RWPE2 (cell line): Measurements from ENCODE around the gene SHKBP1.

Experiments
- ATAC-seq: fragments of 200-7000 bp; cut with Tn5 transposase; 3 replicates; pipeline ENCODE4 v1.9.1; 2021; ENCODE audit warnings: low read depth
- DNase-seq: peaks from one replicate; pipeline ENCODE4 v3.0.0-alpha.2; 2020; ENCODE audit warnings: low spot score
- H3K27ac ChIP-seq: fragments of 450-650 bp; 2 replicates; pipeline ENCODE4 v1.5.1; 2017; ENCODE audit warnings: mild to moderate bottlenecking; ENCODE audit not compliant: poor library complexity, severe bottlenecking
- H3K27me3 ChIP-seq: fragments of 250-450 bp; sonication (Bioruptor Pico); 2 replicates; pipeline ENCODE4 v1.5.1; 2021; ENCODE audit warnings: mild to moderate bottlenecking, moderate library complexity; ENCODE audit not compliant: insufficient read depth, poor library complexity, severe bottlenecking
- H3K36me3 ChIP-seq: fragments of 250-450 bp; sonication (Bioruptor Pico); 2 replicates; pipeline ENCODE4 v1.5.1; 2020; ENCODE audit warnings: low read depth, mild to moderate bottlenecking, moderate library complexity
- H3K4me1 ChIP-seq: fragments of 250-450 bp; sonication (Bioruptor Pico); 2 replicates; pipeline ENCODE4 v1.5.1; 2021; ENCODE audit warnings: mild to moderate bottlenecking, moderate library complexity; ENCODE audit not compliant: insufficient read depth, poor library complexity, severe bottlenecking
- H3K4me3 ChIP-seq: fragments of 250-450 bp; sonication (Bioruptor Pico); 2 replicates; pipeline ENCODE4 v1.5.1; 2021; ENCODE audit warnings: mild to moderate bottlenecking, moderate library complexity; ENCODE audit not compliant: severe bottlenecking
- H3K9me3 ChIP-seq: fragments of 250-450 bp; sonication (Bioruptor Pico); 2 replicates; pipeline ENCODE4 v1.5.1; 2021; ENCODE audit warnings: mild to moderate bottlenecking, moderate library complexity; ENCODE audit not compliant: severe bottlenecking
- CTCF ChIP-seq: fragments of 450-650 bp; IDR thresholded peaks from one replicate; pipeline ENCODE4 v1.5.1; 2017; ENCODE audit warnings: mild to moderate bottlenecking, moderate library complexity; ENCODE audit not compliant: poor library complexity, severe bottlenecking

The SHKBP1 gene

GRCh38 chr19:40570313-40571004 is 6.2 kb upstream of the SHKBP1 start:
- no peaks in the 10 kb centered on the region for H3K36me3 ChIP-seq
- TF ChIP-seq CTCF, result no peak
- no peaks in the 10 kb centered on the region for H3K4me1 ChIP-seq
- H3K27ac ChIP-seq, result peak overlapping the region; percentile 43
- peaks cover 11% of the 10 kb centered on the region for H3K27me3 ChIP-seq
- DNase-seq (peak; percentile 99), ATAC-seq (peak; percentile 80)
- H3K4me3 ChIP-seq, result peak overlapping the region; percentile 34
- H3K9me3 ChIP-seq, result no peaks in the 10 kb centered on the region

GRCh38 chr19:40571005-40571318 is 5.7 kb upstream of the SHKBP1 start:
- no peaks in the 10 kb centered on the region for H3K36me3 ChIP-seq
- no peaks in the 10 kb centered on the region for H3K9me3 ChIP-seq
- H3K27ac ChIP-seq, result no peak overlapping the region
- TF ChIP-seq CTCF, result no peak
- peaks cover 11% of the 10 kb centered on the region for H3K27me3 ChIP-seq
- no peak overlapping the region for H3K4me3 ChIP-seq
- ATAC-seq (no peak), DNase-seq (no peak)
- no peaks in the 10 kb centered on the region for H3K4me1 ChIP-seq

- no peak for DNase-seq
- no peak for TF ChIP-seq CTCF
- no peak overlapping the region for H3K4me3 ChIP-seq
- H3K27ac ChIP-seq, result no peak overlapping the region
- peaks cover 11% of the 10 kb centered on the region for H3K27me3 ChIP-seq
- no peaks in the 10 kb centered on the region for H3K4me1 ChIP-seq
- no peak for ATAC-seq
- H3K9me3 ChIP-seq, result no peaks in the 10 kb centered on the region
- no peaks in the 10 kb centered on the region for H3K36me3 ChIP-seq
These were observed 4.7 kb upstream of the SHKBP1 start for GRCh38 chr19:40571831-40572495.

GRCh38 chr19:40575326-40575725 is 1.3 kb upstream of the SHKBP1 start:
- H3K27ac ChIP-seq, result no peak overlapping the region
- TF ChIP-seq CTCF, result no peak
- no peaks in the 10 kb centered on the region for H3K9me3 ChIP-seq
- peaks cover 21% of the 10 kb centered on the region for H3K36me3 ChIP-seq
- H3K4me3 ChIP-seq, result no peak overlapping the region
- no peak for DNase-seq
- no peaks in the 10 kb centered on the region for H3K27me3 ChIP-seq
- no peak for ATAC-seq
- no peaks in the 10 kb centered on the region for H3K4me1 ChIP-seq

GRCh38 chr19:40576151-40576584 is 505 bp upstream of the SHKBP1 start:
- peak overlapping the region; percentile 91 for H3K4me3 ChIP-seq
- ATAC-seq (peak; percentile 2; the same call in 1 of the 3 replicates), DNase-seq (no peak)
- no peaks in the 10 kb centered on the region for H3K4me1 ChIP-seq
- H3K27ac ChIP-seq, result no peak overlapping the region
- peaks cover 21% of the 10 kb centered on the region for H3K36me3 ChIP-seq
- H3K27me3 ChIP-seq, result no peaks in the 10 kb centered on the region
- H3K9me3 ChIP-seq, result no peaks in the 10 kb centered on the region
- no peak for TF ChIP-seq CTCF
